Stimulated activated CD4-positive, alpha-beta T cell treated with anti-CD3 and anti-CD28 coated beads, Interleukin-4, amount 100 ng/mL, for 24 hours (primary cell): ENCODE data around the gene ERC1.
"Not testable (repeated sequence)": the region's sequence is repeated elsewhere in the genome, so short reads cannot be mapped to it uniquely, and the experiment has no call there.

Experiments used
- DNase-seq: peaks from one replicate; pipeline ENCODE4 v3.0.0-alpha.2; 2020

Gene ERC1

DNA sequence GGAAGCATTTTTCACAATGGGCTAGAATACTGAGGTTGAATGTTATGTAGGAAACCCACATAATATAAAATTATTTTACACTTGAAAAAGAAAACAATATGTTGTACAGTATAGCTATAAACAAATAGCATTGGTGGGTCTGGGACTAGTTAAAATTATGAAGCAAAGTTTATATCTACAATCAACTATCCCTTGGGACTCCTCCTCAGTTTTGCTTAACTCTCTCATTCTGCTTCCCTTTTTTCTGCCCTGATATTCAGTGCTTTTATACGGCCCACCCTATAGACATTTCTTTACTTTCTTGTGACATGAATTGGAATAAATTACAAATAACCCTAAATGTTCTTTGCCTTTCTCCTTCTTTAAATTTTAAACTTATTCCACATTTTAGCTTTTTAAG, 302.9 kb downstream of the ERC1 start:
- DNase-seq: no peak

DNA sequence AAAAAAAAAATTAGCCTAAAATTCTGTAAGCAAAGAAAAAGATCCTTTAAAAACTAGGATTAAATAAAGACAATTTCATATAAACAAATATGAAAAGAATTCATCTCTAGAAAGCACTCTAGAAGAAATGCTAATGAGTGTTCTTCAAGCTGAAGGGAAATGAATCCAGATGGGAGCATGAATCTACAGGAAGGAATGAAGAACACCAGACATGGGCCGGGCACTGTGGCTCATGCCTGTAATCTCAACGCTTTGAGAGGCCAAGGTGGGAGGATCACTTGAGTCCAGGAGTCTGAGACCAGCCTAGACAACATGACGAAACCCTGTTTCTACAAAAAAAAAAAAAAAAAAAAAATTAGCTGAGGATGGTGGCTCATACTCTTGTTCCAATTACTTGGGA, 306.2 kb downstream of the ERC1 start:
- DNase-seq: no peak

DNA sequence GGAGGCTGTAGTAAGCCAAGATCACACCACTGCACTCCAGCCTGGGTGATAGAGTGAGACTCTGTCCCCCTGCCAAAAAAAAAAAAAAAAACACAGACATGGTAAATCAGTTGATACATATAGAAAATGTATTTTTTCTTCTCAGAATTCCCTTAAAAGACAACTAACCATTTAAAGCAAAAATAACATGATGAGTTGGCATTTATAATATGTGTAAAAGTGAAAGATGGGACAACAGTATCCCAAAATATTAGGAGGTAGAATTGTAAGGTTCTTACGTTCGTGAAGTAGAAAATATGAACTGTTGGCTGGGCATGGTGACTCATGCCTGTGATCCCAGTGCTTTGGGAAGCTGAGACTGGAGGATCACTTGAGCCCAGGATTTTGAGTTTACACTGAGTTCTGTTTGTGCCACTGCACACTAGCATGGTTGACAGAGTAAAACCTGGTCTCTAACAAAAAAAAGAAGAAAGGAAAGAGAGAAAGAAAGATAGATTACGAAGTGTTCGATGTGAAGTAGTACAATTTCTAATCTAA, 306.7 kb downstream of the ERC1 start:
- DNase-seq: no peak

DNA sequence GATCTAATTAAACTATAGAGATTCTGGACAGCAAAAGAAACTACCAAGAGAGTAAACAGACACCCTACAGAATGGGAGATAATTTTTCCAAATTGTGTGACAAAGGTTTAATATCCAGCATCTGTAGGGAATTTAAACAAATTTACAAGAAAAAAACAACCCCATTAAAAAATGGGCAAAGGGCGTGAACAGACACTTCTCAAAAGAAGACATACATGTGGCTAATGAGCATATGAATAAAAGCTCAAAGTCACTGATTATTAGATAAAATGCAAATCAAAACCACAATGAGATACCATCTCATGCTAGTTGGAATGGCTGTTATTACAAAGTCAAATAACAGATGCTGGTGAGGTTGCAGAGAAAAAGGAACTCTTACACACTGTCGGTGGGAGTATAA, 309.4 kb downstream of the ERC1 start:
- DNase-seq: no peak

DNA sequence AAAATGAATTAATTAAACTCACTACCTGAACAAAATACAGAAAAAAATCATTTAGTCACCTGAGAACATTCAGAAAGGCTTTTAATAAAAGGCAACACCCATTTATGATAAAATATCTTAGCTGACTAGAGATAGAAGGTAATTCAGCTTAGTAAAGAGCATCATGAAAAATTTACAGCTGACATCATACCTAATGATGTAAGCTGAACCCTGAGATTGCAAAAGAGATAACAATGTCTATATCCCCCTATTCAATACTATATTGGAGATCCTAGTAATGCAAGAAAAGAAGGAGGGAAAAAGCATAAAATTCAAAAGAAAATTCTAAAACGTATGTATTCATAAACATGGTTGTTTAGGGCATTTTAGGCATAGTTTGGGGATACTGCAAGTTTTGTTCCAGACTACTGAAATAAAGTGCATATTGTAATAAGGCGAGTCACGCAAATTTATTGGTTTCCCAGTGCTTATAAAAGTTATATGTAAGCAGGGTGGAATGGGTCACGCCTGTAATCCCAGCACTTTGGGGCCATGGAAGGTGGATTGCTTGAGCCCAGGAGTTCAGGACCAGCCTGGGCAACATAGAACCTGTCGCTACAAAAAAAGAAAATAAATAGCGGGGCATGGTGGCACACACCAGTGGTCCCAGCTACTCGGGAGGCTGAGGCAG, 311.3 kb downstream of the ERC1 start:
- no peak for DNase-seq

DNA sequence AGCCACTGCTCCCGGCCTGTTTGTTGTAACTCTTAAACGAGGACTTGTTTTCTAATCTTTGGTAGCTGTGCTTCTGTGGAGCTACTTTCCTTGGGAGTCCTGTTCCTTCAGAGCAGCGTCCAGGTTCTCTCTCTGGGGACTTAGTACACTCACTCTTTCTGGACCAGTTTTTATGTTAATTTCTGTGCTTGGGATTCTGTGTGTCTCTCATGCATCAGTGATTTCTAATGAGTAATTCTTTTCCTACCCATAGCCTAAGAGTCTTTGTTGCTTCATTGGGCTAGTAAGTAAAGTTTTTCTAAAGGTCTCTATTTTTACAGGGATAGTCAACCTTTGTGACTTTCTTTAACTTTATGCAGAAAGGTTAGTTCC, 314.0 kb downstream of the ERC1 start:
- DNase-seq: no peak

DNA sequence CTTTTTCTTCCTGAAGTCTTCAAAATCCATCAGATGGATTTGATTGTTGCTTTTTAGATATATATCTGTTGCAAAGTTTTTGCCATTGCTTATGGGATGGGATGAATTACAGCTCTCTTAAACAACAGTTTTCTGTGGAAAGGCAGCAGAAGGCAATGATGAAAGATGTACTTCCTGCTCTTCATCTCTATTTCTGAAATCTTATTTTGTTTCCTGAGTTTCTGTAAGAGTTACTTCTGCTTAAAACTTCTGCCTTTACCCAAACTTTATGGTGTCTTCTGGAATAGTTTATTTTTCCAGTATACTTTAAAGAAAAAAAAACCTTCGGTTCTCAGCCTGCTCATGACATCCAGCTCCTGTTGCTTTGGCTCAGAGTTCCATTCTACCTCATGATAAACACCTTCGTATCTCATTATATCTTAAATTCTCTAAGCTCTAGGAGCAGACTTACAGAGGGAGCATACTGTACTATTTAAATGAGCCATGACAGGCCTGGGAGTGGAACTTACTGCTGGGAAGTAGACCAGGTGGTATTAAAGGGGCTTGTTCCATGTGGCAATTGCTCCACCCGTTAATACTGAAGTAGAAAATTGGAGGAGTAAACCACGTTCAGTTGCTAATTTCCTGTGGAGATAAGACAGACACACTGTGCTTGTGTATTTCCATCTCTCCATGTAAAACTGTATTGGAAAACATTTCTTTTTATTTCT, 314.9 kb downstream of the ERC1 start:
- DNase-seq: no peak

DNA sequence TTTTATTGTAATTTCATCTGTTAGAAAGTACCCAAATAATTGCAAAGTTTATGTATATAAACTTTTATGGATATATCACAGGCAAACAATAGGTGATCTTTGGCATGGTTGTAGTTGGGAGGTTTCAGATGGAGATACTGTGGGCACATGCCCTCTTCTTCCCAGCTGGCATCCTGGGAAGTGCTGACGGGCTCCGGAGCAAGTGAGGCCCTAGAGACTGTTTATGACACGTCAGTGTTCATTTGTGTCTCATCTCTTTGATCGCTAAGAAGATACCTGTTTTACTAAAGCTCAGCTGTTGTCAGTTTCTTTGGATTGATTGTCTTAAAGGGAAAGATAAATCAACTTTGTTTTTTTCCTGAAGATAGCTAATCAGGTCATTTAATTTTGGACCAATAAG, 315.8 kb downstream of the ERC1 start:
- no peak for DNase-seq

DNA sequence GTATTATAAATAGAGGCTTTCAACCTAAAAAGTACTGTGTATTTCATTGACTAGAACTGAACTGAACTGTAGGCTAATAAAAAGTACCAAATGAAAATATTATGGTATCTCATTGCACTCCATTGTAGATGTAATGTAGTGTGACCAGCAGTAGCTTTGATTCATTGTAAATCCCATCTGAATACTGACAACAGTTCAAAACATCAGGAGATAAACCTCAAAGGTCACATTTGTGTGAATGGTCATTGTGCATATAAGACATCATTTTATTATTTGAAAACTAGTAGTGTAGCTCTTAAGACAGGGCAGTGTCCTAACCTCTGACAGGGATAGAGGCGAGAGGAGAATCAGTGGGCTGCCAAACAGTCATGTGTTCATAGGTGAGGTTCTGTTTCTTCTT, 316.8 kb downstream of the ERC1 start:
- no peak for DNase-seq

DNA sequence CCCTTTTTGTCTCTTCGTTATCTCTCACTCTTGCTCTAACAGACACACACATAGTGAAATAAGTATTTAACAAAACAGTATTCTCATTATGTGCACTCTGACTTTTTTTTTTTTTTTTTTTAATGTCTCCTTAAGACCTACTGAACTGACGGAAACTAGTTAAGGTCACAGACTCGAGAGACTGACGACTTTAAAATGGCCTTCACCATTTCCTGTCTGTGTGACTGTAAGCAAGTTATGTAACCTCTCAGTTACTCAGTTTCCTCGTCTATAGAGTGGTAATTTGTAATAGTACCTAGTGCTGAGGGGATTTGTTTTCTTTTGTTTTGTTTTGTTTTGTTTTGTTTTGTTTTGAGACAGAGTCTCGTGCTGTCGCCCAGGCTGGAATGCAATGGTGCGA, 318.6 kb downstream of the ERC1 start:
- no peak for DNase-seq

DNA sequence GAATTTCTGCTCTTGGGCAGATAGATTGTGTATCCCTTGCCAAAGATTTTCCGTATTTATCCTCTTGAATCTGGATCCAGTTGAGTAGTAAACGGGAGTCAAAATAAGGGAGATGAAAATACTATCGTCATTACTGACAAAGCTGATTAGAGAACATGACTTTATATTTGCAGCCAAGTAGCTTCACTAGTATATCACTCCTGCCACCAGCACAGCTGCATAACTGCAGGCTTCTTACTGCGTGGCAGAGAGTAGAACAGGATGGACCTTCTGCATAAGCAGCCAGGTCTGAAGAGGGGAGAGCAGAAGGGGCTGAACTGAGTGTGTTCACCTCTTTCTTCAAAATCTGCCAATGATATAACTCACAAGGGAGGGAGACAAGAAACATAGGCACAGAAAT, 319.6 kb downstream of the ERC1 start:
- DNase-seq: no peak

DNA sequence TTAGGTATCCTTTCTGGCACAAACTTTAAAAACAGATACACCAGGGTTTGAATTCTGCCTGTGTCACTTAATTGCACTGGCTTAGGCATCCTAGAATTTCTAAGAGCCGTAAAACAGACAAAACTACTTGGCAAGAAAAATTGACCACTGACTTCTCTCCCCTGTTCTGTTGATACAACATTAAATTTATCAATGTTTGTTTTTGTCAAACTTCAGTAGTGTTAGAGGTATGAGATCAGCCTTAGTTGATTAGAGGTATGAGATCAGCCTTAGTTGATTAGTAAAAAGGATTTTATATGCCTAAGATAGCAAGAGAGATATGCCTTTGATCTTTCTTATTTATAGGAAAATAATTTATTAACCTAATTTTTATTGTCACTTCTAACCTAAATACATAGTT, 320.1 kb downstream of the ERC1 start:
- DNase-seq: no peak

DNA sequence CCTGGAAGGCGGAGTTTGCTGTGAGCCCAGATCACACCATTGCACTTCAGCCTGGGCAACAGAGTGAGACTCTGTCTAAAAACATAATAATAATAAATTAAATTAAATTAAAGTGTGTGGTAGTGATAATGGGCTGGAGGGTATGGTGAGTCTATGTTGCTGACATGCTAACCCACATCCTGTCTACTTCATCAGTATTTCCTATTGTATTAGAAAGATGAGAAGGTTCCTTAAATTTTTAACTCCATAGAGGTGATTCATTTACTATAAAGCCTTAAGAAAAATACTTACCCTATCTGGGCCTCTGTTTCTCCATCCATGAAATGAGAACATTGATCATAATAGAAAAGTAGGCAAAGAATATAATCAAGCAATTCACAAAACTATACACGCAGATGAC, 322.9 kb downstream of the ERC1 start:
- DNase-seq: no peak

DNA sequence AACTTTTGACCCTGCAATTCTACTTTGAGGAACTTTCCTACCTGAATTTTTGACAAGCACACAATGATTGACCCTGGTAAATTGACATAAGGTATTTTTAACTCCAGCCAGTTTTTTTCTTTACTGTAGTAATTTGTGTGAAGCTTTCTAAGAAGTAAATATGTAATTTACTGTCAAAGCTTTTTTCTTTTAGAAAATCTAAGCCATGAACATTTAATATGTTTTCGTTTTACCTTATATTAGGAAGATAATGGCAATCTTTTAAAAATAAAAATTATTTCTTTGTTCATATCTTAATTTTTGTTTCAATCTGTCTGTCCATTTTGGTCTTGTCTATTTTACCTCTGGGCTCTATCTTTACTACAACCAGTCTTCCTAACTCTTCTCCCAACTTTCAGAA, 323.5 kb downstream of the ERC1 start:
- DNase-seq: no peak

DNA sequence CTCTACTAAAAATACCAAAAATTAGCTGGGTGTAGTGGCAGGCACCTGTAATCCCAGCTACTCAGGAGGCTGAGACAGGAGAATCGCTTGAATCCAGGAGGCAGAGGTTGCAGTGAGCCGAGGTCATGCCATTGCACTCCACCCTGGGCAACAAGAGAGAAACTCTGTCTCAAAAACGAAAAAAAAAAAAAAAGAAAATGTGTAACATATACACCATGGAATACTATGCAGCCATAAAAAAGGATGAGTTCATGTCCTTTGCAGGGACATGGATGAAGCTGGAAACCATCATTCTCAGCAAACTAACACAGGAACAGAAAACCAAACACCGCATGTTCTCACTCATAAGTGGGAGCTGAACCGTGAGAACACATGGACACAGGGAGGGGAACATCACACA, 326.0 kb downstream of the ERC1 start:
- not testable (repeated sequence) for DNase-seq

DNA sequence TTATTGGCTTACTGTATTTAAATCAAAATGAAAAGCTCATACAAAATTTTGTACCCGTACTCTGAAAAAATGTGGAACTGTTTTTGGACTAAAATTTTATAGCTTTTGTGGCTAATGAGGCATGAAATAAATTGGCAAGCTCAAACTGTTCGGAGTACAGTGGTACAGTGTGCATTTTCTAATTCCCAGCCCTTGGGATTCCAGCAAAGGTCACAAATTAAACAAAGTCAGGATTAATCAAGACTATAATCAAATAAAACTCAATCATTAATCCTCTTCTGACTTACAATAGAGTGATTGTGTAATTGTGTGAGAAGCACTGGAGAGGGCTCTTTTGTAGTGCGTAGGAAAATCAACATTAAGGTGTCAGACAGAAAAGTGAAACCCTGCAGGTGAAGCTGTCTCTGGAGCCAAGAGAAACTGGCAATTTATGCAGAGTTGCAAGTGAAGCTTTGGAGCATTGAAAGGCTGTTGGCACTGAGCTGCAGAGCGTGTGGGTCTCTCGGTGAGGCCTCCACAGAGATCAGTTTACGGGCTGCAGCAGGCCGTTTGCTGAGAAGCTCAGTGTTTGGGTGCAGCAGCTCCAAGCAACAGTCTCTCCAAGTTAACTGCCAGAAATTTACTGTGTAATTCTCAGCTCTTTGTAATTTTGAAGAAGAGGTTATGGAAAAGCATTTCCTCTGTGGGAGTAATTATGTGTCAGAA, 327.5 kb downstream of the ERC1 start:
- DNase-seq: no peak

DNA sequence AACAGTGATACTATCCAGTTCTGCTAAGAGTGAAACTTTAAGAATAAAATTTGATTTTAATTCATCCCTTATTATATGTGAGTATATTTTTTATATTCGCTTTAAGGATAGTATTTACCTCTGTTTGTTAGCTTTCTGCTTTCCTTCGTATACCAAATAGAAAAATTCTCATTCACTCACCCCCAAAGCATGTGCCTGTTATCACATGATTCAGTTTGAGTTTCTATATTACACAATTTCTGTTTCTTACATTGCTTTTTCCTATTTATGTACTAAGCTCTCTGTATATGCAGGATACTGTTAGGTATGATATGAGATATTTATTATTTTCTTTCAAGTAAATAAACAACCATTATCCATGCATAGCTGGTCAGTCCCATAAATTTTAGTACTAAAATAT, 328.2 kb downstream of the ERC1 start:
- no peak for DNase-seq

DNA sequence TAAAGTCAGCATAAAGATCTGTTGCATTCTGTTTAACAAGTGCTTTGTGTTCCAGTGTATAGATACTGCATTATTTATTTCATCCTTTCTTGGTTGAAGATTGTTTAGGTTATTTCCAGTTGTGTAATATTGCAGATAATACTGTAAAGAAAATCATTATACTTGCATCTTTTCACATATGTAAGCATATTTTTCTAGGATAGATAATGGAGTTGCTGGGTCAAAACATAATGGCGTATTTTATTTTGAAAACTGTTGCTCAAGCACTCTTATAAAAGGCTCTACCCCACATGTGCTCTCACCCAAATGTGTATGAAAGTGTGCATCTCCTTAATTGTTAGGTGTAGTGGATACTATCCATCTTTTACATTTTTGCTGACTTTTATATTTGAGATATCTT, 329.0 kb downstream of the ERC1 start:
- no peak for DNase-seq

DNA sequence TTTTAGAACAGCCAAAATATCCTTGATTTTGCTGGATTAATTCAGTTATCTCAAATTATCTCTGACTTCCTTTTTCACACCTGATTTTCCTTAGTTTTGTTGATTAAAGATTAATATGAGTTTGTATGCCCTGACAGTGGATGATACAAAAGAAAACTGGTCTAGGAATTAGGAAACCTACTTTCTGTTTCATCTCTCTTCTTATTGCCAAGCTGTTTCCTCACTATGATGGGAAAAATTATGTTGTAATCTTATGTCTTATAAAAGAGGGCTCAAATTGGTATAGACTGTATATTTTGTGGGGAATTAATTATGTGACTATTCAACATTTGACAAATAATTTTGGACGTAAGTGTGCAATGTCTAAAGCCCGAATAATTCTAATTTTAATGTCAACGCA, 331.8 kb downstream of the ERC1 start:
- DNase-seq: no peak

DNA sequence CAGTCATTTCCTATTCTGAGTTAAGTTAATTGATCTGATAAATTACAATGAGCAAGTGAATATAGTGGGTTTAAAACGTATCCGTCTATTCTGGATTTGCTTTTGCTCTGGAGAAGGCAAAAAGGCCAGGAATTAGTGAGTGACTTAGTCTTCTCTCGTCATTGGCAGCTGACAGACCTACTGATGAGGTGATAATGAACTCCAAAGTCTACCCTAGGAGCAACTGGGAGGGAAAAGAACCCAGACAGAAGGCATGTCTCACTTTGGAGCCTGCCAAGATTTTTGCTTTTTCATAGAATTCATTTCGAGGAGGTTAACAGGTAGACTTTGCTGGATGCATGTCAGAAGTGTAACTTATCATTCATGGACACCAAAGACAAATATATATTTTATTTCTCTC, 333.1 kb downstream of the ERC1 start:
- DNase-seq: no peak

DNA sequence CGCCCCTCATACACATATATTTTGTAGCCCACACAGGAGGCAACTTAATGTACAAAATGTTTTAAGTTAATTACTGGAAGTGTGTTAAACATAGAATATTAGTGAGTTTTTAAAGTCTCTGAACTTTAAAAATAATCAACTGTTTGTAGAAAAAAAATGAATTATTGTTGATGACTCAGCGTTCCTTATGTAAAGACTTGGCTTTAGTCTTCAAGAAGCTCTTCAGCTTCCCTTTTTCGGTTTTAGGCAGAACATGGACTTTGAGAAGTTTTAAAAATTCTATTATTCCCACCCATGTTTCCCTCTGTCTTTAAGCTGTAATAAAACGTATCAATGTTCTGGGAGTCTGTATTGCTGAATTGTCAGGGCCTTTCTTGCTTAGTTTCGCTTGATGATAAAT, 333.9 kb downstream of the ERC1 start:
- DNase-seq: no peak

DNA sequence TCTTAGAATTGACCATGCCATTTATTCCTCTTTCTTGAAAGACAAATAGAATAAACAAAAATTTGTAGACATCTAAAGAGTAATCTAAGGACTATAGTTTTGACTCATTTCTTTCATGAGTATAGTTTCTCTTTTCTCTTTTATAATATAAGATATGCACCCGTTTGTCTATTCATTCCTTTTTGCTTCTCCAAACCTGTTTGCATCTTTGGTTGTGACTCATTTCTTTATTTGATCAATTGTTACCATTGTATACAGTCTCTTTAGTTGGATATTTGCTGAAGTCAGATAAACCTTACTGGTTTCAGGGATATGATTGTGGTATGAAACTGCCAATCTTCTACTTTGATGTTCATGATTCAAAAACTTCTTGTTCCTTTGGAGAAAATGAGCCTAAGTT, 334.6 kb downstream of the ERC1 start:
- DNase-seq: no peak

DNA sequence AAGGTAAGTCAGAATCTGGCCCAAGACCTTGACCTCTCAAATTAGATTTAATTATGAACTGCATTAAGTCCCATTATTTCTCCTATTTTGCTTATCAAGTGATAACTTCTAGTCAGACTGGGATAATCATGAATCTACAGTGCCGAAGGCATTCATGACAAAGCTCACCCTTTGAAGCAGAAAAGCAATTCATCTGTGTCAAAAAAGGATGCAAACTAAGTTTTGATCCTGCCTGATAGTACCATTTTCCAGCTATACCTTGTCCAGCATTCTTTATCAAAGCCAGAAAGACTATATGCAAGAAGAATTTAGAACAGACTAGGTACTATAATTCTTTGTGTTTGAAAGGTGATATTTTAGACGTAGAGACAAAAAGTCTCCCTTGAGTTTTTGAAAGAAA, 335.2 kb downstream of the ERC1 start:
- DNase-seq: no peak

DNA sequence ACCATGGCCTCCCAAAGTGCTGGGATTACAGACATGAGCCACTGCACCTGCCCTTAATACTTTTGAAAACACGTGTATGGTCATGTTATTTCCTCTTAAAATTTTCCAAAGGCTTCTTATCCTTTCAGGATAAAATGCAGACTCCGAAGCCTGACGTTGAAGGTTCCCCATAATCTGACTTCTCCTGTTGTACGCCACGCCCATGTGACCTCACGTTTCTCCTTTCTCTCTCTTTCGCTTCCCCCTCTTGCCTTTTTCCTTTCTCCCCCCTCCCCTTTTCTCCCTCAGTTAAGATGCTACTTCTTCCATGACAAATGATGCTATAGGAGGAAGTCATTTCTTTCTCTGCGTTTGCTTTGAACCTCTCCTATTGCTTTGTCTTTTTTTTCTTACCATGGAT, 337.4 kb downstream of the ERC1 start:
- DNase-seq: no peak
